IMR-90 (cell line): ENCODE results near the gene GRIK1. TPM values are rescaled to one million over a fixed set of nuclear protein-coding genes. Genes with fewer than 3 reads are reported as not detected.

ENCODE experiments used
- ATAC-seq: fragments of 200-7000 bp; cut with Tn5 transposase; 2 replicates; pipeline ENCODE4 v1.9.1; 2020; ENCODE audit warnings: low read depth, mild to moderate bottlenecking, moderate library complexity
- BruUV-seq: library from RNA; stranded (reverse); fragments of 400-500 nt; replicated peaks from 2 replicates; lab custom pipeline; 2021; lab: Mats Ljungman, UMichigan
- CTCF ChIA-PET: fragments of 300-600 bp; formaldehyde crosslinking; extraction: SDS; loops from one replicate; lab custom pipeline; 2021; ENCODE audit warnings: antibody characterized with exemption; lab: Yijun Ruan, JAX
- POLR2A ChIA-PET: fragments of 300-600 bp; sonication (Branson Sonifier 250); formaldehyde crosslinking; loops from one replicate; lab custom pipeline; 2022; ENCODE audit warnings: antibody characterized with exemption; ENCODE audit not compliant: unreplicated experiment; lab: Charles Lee
- DNase-seq: peaks from one replicate; pipeline ENCODE4 v3.0.0; 2013
- H2AFZ ChIP-seq: replicated peaks from 2 replicates; pipeline ENCODE3; 2013; ENCODE audit warnings: low read length, mild to moderate bottlenecking; ENCODE audit not compliant: poor library complexity
- H2AK5ac ChIP-seq: 2 replicates; pipeline ENCODE4 v1.6.1; 2013; ENCODE audit warnings: low read depth, low read length, inconsistent platforms
- H2AK9ac ChIP-seq: replicated peaks from 2 replicates; pipeline ENCODE3; 2013; ENCODE audit warnings: mild to moderate bottlenecking, low read depth, low read length, moderate library complexity; ENCODE audit not compliant: poor library complexity
- H2BK120ac ChIP-seq: 2 replicates; pipeline ENCODE4 v1.6.1; 2013; ENCODE audit warnings: low read depth, low read length, inconsistent platforms
- H2BK15ac ChIP-seq: 3 replicates; pipeline ENCODE4 v1.6.1; 2013; ENCODE audit warnings: low read depth, low read length, inconsistent platforms
- H2BK20ac ChIP-seq: 2 replicates; pipeline ENCODE4 v1.6.1; 2013; ENCODE audit warnings: low read depth, mild to moderate bottlenecking, inconsistent platforms, low read length, moderate library complexity
- H2BK5ac ChIP-seq: 2 replicates; pipeline ENCODE4 v1.6.1; 2013; ENCODE audit warnings: mild to moderate bottlenecking, low read depth, low read length, inconsistent platforms; ENCODE audit not compliant: poor library complexity, severe bottlenecking
- H3K14ac ChIP-seq: replicated peaks from 2 replicates; pipeline ENCODE4 v1.6.1; 2013; ENCODE audit warnings: low read depth, low read length, inconsistent platforms
- H3K18ac ChIP-seq: 2 replicates; pipeline ENCODE4 v1.6.1; 2013; ENCODE audit warnings: low read depth, low read length, control low read depth
- H3K23ac ChIP-seq: 2 replicates; pipeline ENCODE4 v1.6.1; 2013; ENCODE audit warnings: low read depth, low read length, inconsistent platforms
- H3K27ac ChIP-seq: 2 replicates; pipeline ENCODE4 v1.5.1; 2013; ENCODE audit warnings: mild to moderate bottlenecking, control low read depth, low read length; ENCODE audit not compliant: insufficient read depth
- H3K27me3 ChIP-seq: 2 replicates; pipeline ENCODE4 v1.6.1; 2013; ENCODE audit warnings: low read length; ENCODE audit not compliant: control insufficient read depth, insufficient read depth
- H3K36me3 ChIP-seq: 2 replicates; pipeline ENCODE4 v1.6.1; 2013; ENCODE audit warnings: low read length, mixed read lengths; ENCODE audit not compliant: control insufficient read depth, insufficient read depth
- H3K4ac ChIP-seq: 2 replicates; pipeline ENCODE4 v1.6.1; 2013; ENCODE audit warnings: low read depth, low read length, inconsistent platforms
- H3K4me1 ChIP-seq: 2 replicates; pipeline ENCODE4 v1.6.1; 2013; ENCODE audit warnings: low read length, mixed read lengths; ENCODE audit not compliant: control insufficient read depth, insufficient read depth
- H3K4me2 ChIP-seq: 2 replicates; pipeline ENCODE4 v1.6.1; 2013; ENCODE audit warnings: low read depth, mild to moderate bottlenecking, control low read depth, low read length, moderate library complexity
- H3K4me3 ChIP-seq: 2 replicates; pipeline ENCODE4 v1.5.1; 2013; ENCODE audit warnings: low read depth, mild to moderate bottlenecking, control low read depth, low read length, moderate library complexity; ENCODE audit not compliant: insufficient read depth
- H3K56ac ChIP-seq: 2 replicates; pipeline ENCODE4 v1.6.1; 2013; ENCODE audit warnings: low read length, inconsistent platforms; ENCODE audit not compliant: insufficient read depth; ENCODE audit errors: extremely low read depth
- H3K79me1 ChIP-seq, 2 experiments: 2 replicates each; pipeline ENCODE4 v1.6.1; 2013; ENCODE audit warnings: low read length in 2 of 2, inconsistent platforms in 1 of 2, low read depth in 1 of 2
- H3K9ac ChIP-seq: 2 replicates; pipeline ENCODE4 v1.6.1; 2013; ENCODE audit warnings: low read depth, low read length, control low read depth
- H3K9me1 ChIP-seq: 2 replicates; pipeline ENCODE4 v1.6.1; 2013; ENCODE audit warnings: low read length, inconsistent platforms; ENCODE audit not compliant: insufficient read depth
- H3K9me3 ChIP-seq: 2 replicates; pipeline ENCODE4 v1.6.1; 2013; ENCODE audit warnings: low read length; ENCODE audit not compliant: control insufficient read depth, insufficient read depth
- H4K20me1 ChIP-seq: 2 replicates; pipeline ENCODE4 v1.6.1; 2013; ENCODE audit warnings: low read length, inconsistent platforms; ENCODE audit not compliant: insufficient read depth
- H4K5ac ChIP-seq: 2 replicates; pipeline ENCODE4 v1.6.1; 2013; ENCODE audit warnings: mild to moderate bottlenecking, low read depth, low read length, control low read depth
- H4K8ac ChIP-seq, 2 experiments: 2 replicates each; pipeline ENCODE4 v1.6.1; 2013; ENCODE audit warnings: low read depth in 2 of 2, low read length in 2 of 2, control low read depth in 1 of 2, inconsistent platforms in 1 of 2
- H4K91ac ChIP-seq: 2 replicates; pipeline ENCODE4 v1.6.1; 2013; ENCODE audit warnings: low read depth, low read length, inconsistent platforms; ENCODE audit not compliant: insufficient read depth
- CEBPB ChIP-seq: IDR thresholded peaks from 2 replicates; pipeline ENCODE4 v1.6.1; 2012; ENCODE audit warnings: low read depth, low read length, improper control_type of control experiment
- ELK1 ChIP-seq: fragments of 150-350 bp; IDR thresholded peaks from 2 replicates; pipeline ENCODE4 v1.6.1; 2016; ENCODE audit warnings: low read depth, mild to moderate bottlenecking, low read length, moderate library complexity, borderline replicate concordance
- MAFK ChIP-seq: IDR thresholded peaks from 2 replicates; pipeline ENCODE4 v1.6.1; 2012; ENCODE audit warnings: low read depth, low read length, improper control_type of control experiment
- MAZ ChIP-seq: IDR thresholded peaks from 2 replicates; pipeline ENCODE4 v1.6.1; 2012; ENCODE audit warnings: low read depth, mild to moderate bottlenecking, low read length, improper control_type of control experiment, moderate library complexity, borderline replicate concordance
- MXI1 ChIP-seq: IDR thresholded peaks from 2 replicates; pipeline ENCODE4 v1.6.1; 2012; ENCODE audit warnings: low read depth, mild to moderate bottlenecking, low read length, moderate library complexity, borderline replicate concordance
- NFE2L2 ChIP-seq: fragments of 150-350 bp; IDR thresholded peaks from 2 replicates; pipeline ENCODE4 v1.6.1; 2016; ENCODE audit warnings: low read depth, mild to moderate bottlenecking, low read length
- RFX5 ChIP-seq: IDR thresholded peaks from 2 replicates; pipeline ENCODE4 v1.8.0; 2012; ENCODE audit warnings: low read depth, mild to moderate bottlenecking, low read length, moderate library complexity
- SMC3 ChIP-seq: fragments of 150-350 bp; IDR thresholded peaks from 2 replicates; pipeline ENCODE4 v1.6.1; 2016; ENCODE audit warnings: low read depth, mild to moderate bottlenecking, antibody characterized with exemption, low read length, moderate library complexity
- WGBS, 2 experiments: methylation state at CpG; one replicate each; pipeline versions ENCODE4 v1.1.5 to v1.1.7; 2013; ENCODE audit warnings: missing lambda C conversion rate in 2 of 2; ENCODE audit not compliant: insufficient read length in 1 of 2; ENCODE audit errors: extremely low coverage in 2 of 2; 5-methylcytosine and 5-hydroxymethylcytosine counted together
- dilution Hi-C: fragments of 300-500 bp; cut with HindIII; formaldehyde crosslinking; loops from one replicate; pipeline ENCODE4 v1.14.3; 2018; ENCODE audit warnings: low sequenced_read_pairs; ENCODE audit not compliant: unreplicated experiment
- in situ Hi-C: fragments of 300-500 bp; cut with MboI; formaldehyde crosslinking; loops from 3 replicates; pipeline ENCODE4 v1.14.3; 2019; ENCODE audit warnings: low sequenced_read_pairs, inconsistent platforms, mixed read lengths
- intact Hi-C: fragments of 100-400 bp; cut with micrococcal nuclease; formaldehyde crosslinking; loops from 2 replicates; pipeline ENCODE4 v1.10.0; 2022
- polyA plus RNA-seq, 3 experiments: library from polyadenylated mRNA; depleted of rRNA; stranded (reverse); fragments of >200 nt; gene quantifications; 2 replicates each; pipeline ENCODE4 v1.2.3, GENCODE V29; 2012; ENCODE audit warnings: low replicate concordance in 1 of 3
- total RNA-seq: library from RNA; depleted of rRNA; stranded (reverse); fragments of >200 nt; gene quantifications from 2 replicates; pipeline ENCODE4 v1.2.3, GENCODE V29; 2012

Gene GRIK1
- total and polyA plus RNA-seq, 2 of the 4 experiments (the other 2 are of a cell fraction): not detected

- in situ Hi-C loops (no loop called here), intact Hi-C loops (loop anchor here (5.0 kb wide), 1 partner anchor 215 kb away; no protein-coding TSS in a partner anchor), dilution Hi-C loops (no loop called here)
- H3K4me2 ChIP-seq: no peak overlapping the region
- no peak overlapping the region for H2BK15ac ChIP-seq
- no peak overlapping the region for H3K27ac ChIP-seq
- no peak overlapping the region for H3K23ac ChIP-seq
- no peak overlapping the region for H2BK120ac ChIP-seq
- no peak for TF ChIP-seq SMC3
- no peak for TF ChIP-seq MAFK
- TF ChIP-seq RFX5: no peak
- TF ChIP-seq MXI1: no peak
- TF ChIP-seq CEBPB: no peak
- no peak for TF ChIP-seq MAZ
- TF ChIP-seq ELK1: no peak
- no peak for TF ChIP-seq NFE2L2
- no peak overlapping the region for H3K9ac ChIP-seq
- no peak overlapping the region for H3K18ac ChIP-seq
- no peaks in the 10 kb centered on the region for H3K79me1 ChIP-seq
- H4K20me1 ChIP-seq: no peaks in the 10 kb centered on the region
- no peaks in the 10 kb centered on the region for H3K36me3 ChIP-seq
- H4K5ac ChIP-seq: no peak overlapping the region
- no peak for ATAC-seq
- H2AFZ ChIP-seq: no peak overlapping the region
- WGBS, 2 experiments: no CpG with 5 or more reads among the region's 2 CpGs
- no TSS peak for BruUV-seq
- H4K91ac ChIP-seq: no peak overlapping the region
- H2AK5ac ChIP-seq: no peak overlapping the region
- no peak overlapping the region for H4K8ac ChIP-seq
- DNase-seq: no peak
- no peaks in the 10 kb centered on the region for H3K9me3 ChIP-seq
- no peaks in the 10 kb centered on the region; the same call in 1 of the 2 replicates for H3K27me3 ChIP-seq
- H2BK5ac ChIP-seq: no peak overlapping the region
- no peak overlapping the region for H3K4ac ChIP-seq
- POLR2A ChIA-PET: no interaction called here
- H3K9me1 ChIP-seq: no peaks in the 10 kb centered on the region
- CTCF ChIA-PET: no interaction called here
- no peak overlapping the region for H3K4me3 ChIP-seq
- H3K14ac ChIP-seq: no peak overlapping the region
- no peak overlapping the region for H2BK20ac ChIP-seq
- H3K56ac ChIP-seq: no peak overlapping the region
- H2AK9ac ChIP-seq: no peak overlapping the region
- H3K4me1 ChIP-seq: no peaks in the 10 kb centered on the region
Observed at GRCh38 chr21:29721964-29722363, 217.8 kb downstream of the GRIK1 start.
